ENCODE measurements around the gene SMYD3. TPM values are rescaled to one million over a fixed set of nuclear protein-coding genes. Genes with fewer than 3 reads are reported as not detected.

Gene SMYD3
- total RNA-seq, 1 experiment from 2014 or later, result 17.4 TPM

GRCh38 chr1:246301553-246302250 lies 205.4 kb downstream of the SMYD3 start:
- ChIA-PET POLR2A (no interaction called here), CTCF (no interaction called here)
- no TSS peak for BruUV-seq (replicated peaks)
- Histone ChIP-seq H3K9me3 (ENCODE audit: control insufficient read depth, insufficient read depth, low read depth, low read length) (no peaks in the 10 kb centered on the region), H3K36me3 (ENCODE audit: control insufficient read depth, insufficient read depth, low read length) (no peaks in the 10 kb centered on the region), H3K4me3 (ENCODE audit: low read depth in 2 of 2, low read length in 2 of 2) (no peak overlapping the region), H3K4me1 (ENCODE audit: control insufficient read depth, insufficient read depth, low read length) (no peaks in the 10 kb centered on the region), H3K27ac (ENCODE audit: low read length) (no peak overlapping the region), H3K27me3 (ENCODE audit: control insufficient read depth, insufficient read depth, low read length) (no peaks in the 10 kb centered on the region)
- TF ChIP-seq POLR2AphosphoS5 (IDR thresholded peaks at IDR 0.05; ENCODE audit: low read depth, low read length) (no peak), REST (IDR thresholded peaks at IDR 0.05; ENCODE audit: insufficient read depth in 1 of 2, low read depth in 2 of 2, low read length in 1 of 2) (no peak), SIN3A (IDR thresholded peaks at IDR 0.05; ENCODE audit: borderline replicate concordance, insufficient read depth, low read depth, low read length) (no peak), TCF7L2 (IDR thresholded peaks at IDR 0.05; ENCODE audit: low read depth, low read length) (no peak), CTCF (IDR thresholded peaks at IDR 0.05) (no peak)
- in situ Hi-C loops (cut with HindIII; ENCODE audit: low pct_unique_long_range_greater_than_20kb, low sequenced_read_pairs), result no loop called here
- intact Hi-C loops (cut with micrococcal nuclease; ENCODE audit: unreplicated experiment), result no loop called here
- ATAC-seq, result no peak
- DNase-seq (ENCODE audit: low read depth, low spot score), result no peak

- Histone ChIP-seq H3K9me3 (ENCODE audit: control insufficient read depth, insufficient read depth, low read depth, low read length) (no peaks in the 10 kb centered on the region), H3K36me3 (ENCODE audit: control insufficient read depth, insufficient read depth, low read length) (no peaks in the 10 kb centered on the region), H3K4me3 (ENCODE audit: low read depth in 2 of 2, low read length in 2 of 2) (no peak overlapping the region), H3K27me3 (ENCODE audit: control insufficient read depth, insufficient read depth, low read length) (no peaks in the 10 kb centered on the region), H3K4me1 (ENCODE audit: control insufficient read depth, insufficient read depth, low read length) (no peaks in the 10 kb centered on the region), H3K27ac (ENCODE audit: low read length) (no peak overlapping the region)
- ATAC-seq, result no peak
- intact Hi-C loops (cut with micrococcal nuclease; ENCODE audit: unreplicated experiment), result no loop called here
- in situ Hi-C loops (cut with HindIII; ENCODE audit: low pct_unique_long_range_greater_than_20kb, low sequenced_read_pairs), result no loop called here
- TF ChIP-seq TCF7L2 (IDR thresholded peaks at IDR 0.05; ENCODE audit: low read depth, low read length) (no peak), REST (IDR thresholded peaks at IDR 0.05; ENCODE audit: insufficient read depth in 1 of 2, low read depth in 2 of 2, low read length in 1 of 2) (no peak), CTCF (IDR thresholded peaks at IDR 0.05) (no peak), SIN3A (IDR thresholded peaks at IDR 0.05; ENCODE audit: borderline replicate concordance, insufficient read depth, low read depth, low read length) (no peak), POLR2AphosphoS5 (IDR thresholded peaks at IDR 0.05; ENCODE audit: low read depth, low read length) (no peak)
- BruUV-seq (replicated peaks), result no TSS peak
- POLR2A ChIA-PET, result no interaction called here
- DNase-seq (ENCODE audit: low read depth, low spot score), result no peak
- CTCF ChIA-PET, result no interaction called here
Measured at GRCh38 chr1:246300626-246301549, 206.2 kb downstream of the SMYD3 start.

Measured in Panc1 (cell line).